ENCODE measurements around the gene DGAT2.

Gene DGAT2

DNA sequence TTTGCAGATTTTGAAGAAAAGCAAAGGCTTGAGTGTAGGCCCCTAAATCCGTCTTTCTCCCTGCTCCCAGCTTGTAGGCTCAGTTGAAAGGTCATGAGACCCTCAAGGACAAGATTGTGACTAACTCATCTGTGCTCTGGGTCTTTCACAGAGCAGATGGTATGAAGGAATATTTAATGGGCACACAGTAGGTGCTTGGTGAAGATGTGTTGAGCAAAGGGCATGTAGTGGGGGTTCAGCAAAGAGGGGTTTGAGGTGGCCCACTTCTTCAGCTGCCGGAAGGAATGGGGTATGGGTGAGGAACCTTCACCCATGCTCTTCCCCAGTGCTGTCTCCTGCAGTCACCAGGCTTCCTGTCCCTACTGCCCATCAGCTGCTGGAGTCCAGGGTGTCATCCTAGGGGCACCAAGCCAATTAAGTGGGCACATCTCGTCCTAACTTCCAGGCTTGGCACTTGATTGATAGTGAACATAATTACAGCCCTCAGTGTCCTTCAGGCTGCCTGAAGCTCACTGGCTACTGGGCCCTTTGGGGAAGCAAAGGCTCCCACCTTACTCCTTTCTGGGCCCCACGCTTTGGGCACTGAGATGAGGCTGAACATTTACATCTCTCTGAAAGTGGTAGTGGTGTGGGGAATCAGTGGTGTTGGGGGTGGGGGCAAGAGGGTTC, 15.0 kb downstream of the DGAT2 start:
- CTCF ChIA-PET, result interaction anchor here (0.8 to 1.0 kb wide), 2 partner anchors 12 to 15 kb away, joined by 3 to 5 read pairs; no protein-coding TSS in a partner anchor
- POLR2A ChIA-PET (ENCODE audit: low non-redundant PET), result no interaction called here
- TF ChIP-seq, protein P1, sequence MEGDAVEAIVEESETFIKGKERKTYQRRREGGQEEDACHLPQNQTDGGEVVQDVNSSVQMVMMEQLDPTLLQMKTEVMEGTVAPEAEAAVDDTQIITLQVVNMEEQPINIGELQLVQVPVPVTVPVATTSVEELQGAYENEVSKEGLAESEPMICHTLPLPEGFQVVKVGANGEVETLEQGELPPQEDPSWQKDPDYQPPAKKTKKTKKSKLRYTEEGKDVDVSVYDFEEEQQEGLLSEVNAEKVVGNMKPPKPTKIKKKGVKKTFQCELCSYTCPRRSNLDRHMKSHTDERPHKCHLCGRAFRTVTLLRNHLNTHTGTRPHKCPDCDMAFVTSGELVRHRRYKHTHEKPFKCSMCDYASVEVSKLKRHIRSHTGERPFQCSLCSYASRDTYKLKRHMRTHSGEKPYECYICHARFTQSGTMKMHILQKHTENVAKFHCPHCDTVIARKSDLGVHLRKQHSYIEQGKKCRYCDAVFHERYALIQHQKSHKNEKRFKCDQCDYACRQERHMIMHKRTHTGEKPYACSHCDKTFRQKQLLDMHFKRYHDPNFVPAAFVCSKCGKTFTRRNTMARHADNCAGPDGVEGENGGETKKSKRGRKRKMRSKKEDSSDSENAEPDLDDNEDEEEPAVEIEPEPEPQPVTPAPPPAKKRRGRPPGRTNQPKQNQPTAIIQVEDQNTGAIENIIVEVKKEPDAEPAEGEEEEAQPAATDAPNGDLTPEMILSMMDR (conservative IDR thresholded peaks at IDR 0.05; ENCODE audit: low read depth), result no peak
- no peak overlapping the region for H3K27ac ChIP-seq
- no peak for DNase-seq (ENCODE audit: low spot score)

DNA sequence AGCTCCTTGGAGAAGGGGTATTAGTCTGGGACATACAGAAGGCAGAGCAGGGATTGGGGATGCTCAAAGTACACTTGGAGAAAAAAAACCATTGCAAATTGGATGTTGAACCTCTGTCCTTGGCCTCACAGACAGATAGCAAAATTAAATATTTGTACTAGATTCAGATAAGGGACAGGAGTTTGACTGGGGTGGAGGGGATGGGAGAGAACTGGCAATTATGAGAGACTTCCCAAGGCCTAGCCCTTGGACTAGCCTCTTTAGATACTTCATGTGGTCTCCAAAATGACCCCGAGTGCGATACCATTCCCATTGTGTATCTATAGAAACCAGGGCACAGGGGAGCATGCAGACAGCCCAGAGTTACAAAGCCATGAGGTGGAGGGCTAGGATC, 15.5 kb downstream of the DGAT2 start:
- TF ChIP-seq, protein P1 (conservative IDR thresholded peaks at IDR 0.05; ENCODE audit: low read depth), result no peak
- CTCF ChIA-PET, result interaction anchor here (0.8 kb wide), 1 partner anchor 16 kb away, joined by 5 read pairs; no protein-coding TSS in a partner anchor
- no peak overlapping the region for H3K27ac ChIP-seq
- POLR2A ChIA-PET (ENCODE audit: low non-redundant PET), result no interaction called here
- DNase-seq (ENCODE audit: low spot score), result no peak

DNA sequence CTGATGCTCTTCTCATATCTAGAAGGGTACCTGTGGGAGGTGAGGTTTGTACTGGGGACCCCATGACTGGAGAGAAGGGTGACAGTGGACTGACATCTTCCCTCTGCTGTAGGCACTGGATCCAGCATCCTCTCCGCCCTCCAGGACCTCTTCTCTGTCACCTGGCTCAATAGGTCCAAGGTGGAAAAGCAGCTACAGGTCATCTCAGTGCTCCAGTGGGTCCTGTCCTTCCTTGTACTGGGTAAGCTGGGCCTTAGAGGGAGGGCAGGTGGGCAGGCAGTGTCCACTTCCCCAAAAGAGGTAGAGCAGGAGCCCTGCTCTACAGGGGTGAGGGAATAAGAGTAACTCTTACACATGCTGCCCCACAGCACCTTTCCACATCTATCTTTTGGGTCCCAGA, 15.9 kb downstream of the DGAT2 start:
- no peak overlapping the region for H3K27ac ChIP-seq
- ChIA-PET CTCF (interaction anchor here (0.8 kb wide), 1 partner anchor 16 kb away, joined by 5 read pairs; no protein-coding TSS in a partner anchor), POLR2A (ENCODE audit: low non-redundant PET) (no interaction called here)
- DNase-seq (ENCODE audit: low spot score), result no peak
- TF ChIP-seq, protein P1 (conservative IDR thresholded peaks at IDR 0.05; ENCODE audit: low read depth), result no peak

DNA sequence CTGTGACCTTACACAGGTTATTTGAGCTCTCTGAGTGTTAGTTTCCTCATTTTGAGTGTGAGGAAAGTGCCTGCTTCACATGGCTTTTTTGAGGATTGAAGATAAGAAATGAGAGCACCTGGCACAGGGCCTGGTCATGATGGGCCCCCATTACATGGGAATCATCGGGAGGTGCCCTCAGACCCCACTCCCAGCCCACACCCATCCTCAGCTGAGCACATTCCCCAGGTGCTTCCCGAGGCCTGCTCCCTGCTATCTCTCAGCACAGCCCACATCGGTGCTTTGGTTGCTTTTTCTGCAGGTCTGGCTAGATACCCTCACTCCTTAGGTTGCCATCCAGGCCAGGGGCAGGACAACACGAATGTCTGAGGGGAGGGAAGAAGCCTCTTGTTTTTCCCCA, 16.6 kb downstream of the DGAT2 start:
- ChIA-PET POLR2A (ENCODE audit: low non-redundant PET) (no interaction called here), CTCF (interaction anchor here (0.5 kb wide), 1 partner anchor 316 kb away, joined by 3 read pairs; no protein-coding TSS in a partner anchor)
- no peak overlapping the region for H3K27ac ChIP-seq
- no peak for DNase-seq (ENCODE audit: low spot score)
- TF ChIP-seq, protein P1 (conservative IDR thresholded peaks at IDR 0.05; ENCODE audit: low read depth), result no peak

DNA sequence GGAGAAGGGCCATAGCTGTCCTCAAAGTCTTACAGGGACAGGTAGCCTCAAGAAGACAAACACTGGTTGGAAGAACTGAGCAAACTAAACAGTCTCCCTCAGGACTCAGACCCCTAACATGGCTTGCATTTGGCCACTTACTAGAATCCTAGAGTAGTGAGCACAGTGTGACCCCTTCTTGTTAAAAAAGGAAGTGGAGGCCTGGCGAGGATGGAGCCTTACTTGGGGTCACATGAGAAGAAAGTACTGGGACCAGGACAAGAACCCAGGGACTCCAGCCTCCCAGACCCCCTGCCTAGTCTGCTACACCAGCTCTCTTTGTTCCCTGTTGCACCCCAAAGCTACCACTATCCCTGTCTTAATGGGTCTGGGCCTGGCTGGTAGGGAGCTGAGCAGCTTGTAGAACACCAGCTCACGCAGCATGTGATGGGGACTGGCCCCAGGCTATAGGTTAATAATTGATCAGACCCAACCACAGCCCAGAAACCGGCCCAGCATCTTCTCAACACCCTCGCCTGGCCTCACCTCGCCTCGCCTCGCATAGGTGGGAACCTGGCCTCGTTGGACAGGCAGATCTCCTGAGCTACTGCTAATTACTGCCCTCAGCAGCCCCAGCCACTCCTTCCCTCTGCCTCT, 17.6 kb downstream of the DGAT2 start:
- DNase-seq (ENCODE audit: low spot score), result no peak
- ChIA-PET POLR2A (ENCODE audit: low non-redundant PET) (no interaction called here), CTCF (interaction anchor here (0.7 kb wide), 1 partner anchor 94 kb away, joined by 4 read pairs; no protein-coding TSS in a partner anchor)
- TF ChIP-seq, protein P1 (conservative IDR thresholded peaks at IDR 0.05; ENCODE audit: low read depth), result no peak
- H3K27ac ChIP-seq, result no peak overlapping the region

DNA sequence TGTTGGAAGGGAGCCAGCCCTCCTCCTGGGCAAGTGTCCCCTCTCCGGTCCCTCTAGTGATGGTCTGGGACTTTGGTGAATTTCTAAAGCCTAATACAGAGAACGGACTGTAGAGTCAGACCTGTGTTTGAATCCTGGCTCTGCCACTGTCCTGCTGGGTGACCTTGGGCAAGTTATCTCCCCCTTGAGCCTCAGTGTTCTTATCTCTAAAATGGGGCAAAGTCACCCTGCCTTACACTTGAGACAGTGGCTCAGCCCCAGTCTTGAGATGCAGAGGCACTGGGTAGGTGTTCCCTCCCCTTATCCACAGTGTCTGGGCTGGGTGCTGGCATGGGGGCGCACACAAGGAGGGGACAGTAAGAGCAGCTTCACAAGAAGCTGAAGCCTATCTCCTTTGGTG, 20.9 kb downstream of the DGAT2 start:
- CTCF ChIA-PET, result interaction anchor here (1.1 to 1.2 kb wide), 2 partner anchors 9 to 14 kb away, joined by 4 read pairs; no protein-coding TSS in a partner anchor
- TF ChIP-seq, protein P1 (conservative IDR thresholded peaks at IDR 0.05; ENCODE audit: low read depth), result no peak
- H3K27ac ChIP-seq, result no peak overlapping the region
- POLR2A ChIA-PET (ENCODE audit: low non-redundant PET), result no interaction called here
- no peak for DNase-seq (ENCODE audit: low spot score)
